ENCODE measurements around the gene LNP1.

The LNP1 gene

GRCh38 chr3:100423611-100424010 is 22.3 kb downstream of the LNP1 start:
- CTCF ChIA-PET = interaction anchor here (0.7 to 1.4 kb wide), 3 partner anchors 15 to 168 kb away, joined by 3 to 5 read pairs (median 3); no protein-coding TSS in a partner anchor
- no peak for DNase-seq (ENCODE audit: low read depth, low spot score)
- no peak overlapping the region for H3K4me3 ChIP-seq (ENCODE audit: low read depth, low read length)
- TF ChIP-seq, protein P1, sequence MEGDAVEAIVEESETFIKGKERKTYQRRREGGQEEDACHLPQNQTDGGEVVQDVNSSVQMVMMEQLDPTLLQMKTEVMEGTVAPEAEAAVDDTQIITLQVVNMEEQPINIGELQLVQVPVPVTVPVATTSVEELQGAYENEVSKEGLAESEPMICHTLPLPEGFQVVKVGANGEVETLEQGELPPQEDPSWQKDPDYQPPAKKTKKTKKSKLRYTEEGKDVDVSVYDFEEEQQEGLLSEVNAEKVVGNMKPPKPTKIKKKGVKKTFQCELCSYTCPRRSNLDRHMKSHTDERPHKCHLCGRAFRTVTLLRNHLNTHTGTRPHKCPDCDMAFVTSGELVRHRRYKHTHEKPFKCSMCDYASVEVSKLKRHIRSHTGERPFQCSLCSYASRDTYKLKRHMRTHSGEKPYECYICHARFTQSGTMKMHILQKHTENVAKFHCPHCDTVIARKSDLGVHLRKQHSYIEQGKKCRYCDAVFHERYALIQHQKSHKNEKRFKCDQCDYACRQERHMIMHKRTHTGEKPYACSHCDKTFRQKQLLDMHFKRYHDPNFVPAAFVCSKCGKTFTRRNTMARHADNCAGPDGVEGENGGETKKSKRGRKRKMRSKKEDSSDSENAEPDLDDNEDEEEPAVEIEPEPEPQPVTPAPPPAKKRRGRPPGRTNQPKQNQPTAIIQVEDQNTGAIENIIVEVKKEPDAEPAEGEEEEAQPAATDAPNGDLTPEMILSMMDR (IDR thresholded peaks at IDR 0.05; ENCODE audit: insufficient read depth, low read length, missing control alignments) = no peak
- POLR2A ChIA-PET = no interaction called here

DNA sequence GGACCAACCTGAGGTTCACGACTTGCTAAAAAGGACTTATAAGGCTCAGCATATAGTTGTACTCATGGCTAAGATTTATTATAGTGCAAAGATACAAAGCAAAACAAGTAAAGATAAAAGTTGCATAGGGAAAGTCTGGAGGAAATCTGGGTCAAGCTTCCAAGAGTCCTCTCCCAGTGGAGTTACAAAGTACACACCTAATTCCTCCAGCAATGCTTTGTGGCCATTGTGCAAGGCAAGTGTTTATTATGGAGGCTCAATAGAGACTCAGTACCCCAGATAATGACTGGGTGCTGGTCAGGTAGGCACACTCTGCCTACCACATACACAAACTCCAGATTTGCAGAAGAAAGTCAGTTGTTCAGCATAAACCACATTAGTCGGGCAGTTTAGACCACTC is 22.9 kb downstream of the LNP1 start:
- CTCF ChIA-PET = interaction anchor here (1.4 kb wide), 1 partner anchor 39 kb away, joined by 5 read pairs; no protein-coding TSS in a partner anchor
- POLR2A ChIA-PET = no interaction called here
- TF ChIP-seq, protein P1 (IDR thresholded peaks at IDR 0.05; ENCODE audit: insufficient read depth, low read length, missing control alignments) = no peak
- no peak for DNase-seq (ENCODE audit: low read depth, low spot score)
- H3K4me3 ChIP-seq (ENCODE audit: low read depth, low read length) = no peak overlapping the region

DNA sequence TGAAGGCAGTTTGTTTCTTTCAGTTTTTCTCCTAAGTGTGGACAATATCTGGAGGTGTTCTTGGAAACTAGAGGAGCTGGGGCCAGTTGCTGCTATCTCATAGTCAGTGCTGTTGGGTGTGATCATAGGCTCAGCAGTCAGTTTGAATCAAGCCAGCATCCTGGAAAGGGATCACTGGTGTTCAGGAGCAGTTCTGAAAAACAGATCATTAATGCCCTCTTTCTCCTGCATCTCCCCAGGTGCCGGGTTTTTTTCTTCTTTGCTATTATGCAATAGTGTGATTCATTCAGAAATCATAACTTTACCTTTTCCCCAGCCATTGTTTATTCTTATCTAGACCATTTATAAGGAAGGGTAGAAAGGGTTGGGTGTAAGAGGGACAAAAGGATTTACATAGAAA is 24.0 kb downstream of the LNP1 start:
- POLR2A ChIA-PET = no interaction called here
- CTCF ChIA-PET = interaction anchor here (1.4 kb wide), 1 partner anchor 38 kb away, joined by 5 read pairs; no protein-coding TSS in a partner anchor
- no peak overlapping the region for H3K4me3 ChIP-seq (ENCODE audit: low read depth, low read length)
- no peak for DNase-seq (ENCODE audit: low read depth, low spot score)
- TF ChIP-seq, protein P1 (IDR thresholded peaks at IDR 0.05; ENCODE audit: insufficient read depth, low read length, missing control alignments) = no peak

DNA sequence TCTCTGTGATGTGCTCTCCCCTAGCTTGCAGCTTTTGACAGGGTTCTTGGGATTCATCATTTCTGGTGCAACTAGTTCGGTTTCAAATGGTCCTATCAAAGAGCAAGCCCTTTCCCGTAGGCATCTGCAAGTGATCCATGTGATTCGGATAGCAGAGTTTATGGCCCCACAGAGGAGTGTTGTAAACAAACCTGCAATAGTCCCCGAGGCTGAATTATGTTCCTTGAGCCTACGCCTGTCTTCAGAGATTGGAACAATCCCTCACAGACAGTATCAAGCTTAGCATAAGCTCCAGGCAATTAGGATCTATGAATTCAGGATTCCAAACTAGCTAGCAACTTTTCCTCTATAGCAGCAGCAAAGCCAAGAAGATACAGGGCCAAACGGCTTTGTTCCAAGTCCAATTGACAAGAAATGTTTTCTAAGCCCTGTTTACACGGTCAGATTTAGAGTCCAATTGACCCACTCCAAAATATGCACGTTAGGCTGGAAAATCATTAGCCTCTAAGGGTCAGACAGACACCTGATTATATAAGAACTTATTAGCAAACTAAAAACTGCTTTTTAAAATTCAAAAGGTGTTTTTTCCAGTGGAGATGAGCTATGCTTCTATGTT is 24.8 kb downstream of the LNP1 start:
- ChIA-PET CTCF (interaction anchor here (0.7 kb wide), 2 partner anchors 14 to 24 kb away, joined by 3 to 4 read pairs; no protein-coding TSS in a partner anchor), POLR2A (no interaction called here)
- TF ChIP-seq, protein P1 (IDR thresholded peaks at IDR 0.05; ENCODE audit: insufficient read depth, low read length, missing control alignments) = no peak
- DNase-seq (ENCODE audit: low read depth, low spot score) = no peak
- H3K4me3 ChIP-seq (ENCODE audit: low read depth, low read length) = no peak overlapping the region

- TF ChIP-seq, protein P1 (IDR thresholded peaks at IDR 0.05; ENCODE audit: insufficient read depth, low read length, missing control alignments) = no peak
- CTCF ChIA-PET = no interaction called here
- POLR2A ChIA-PET = interaction anchor here (1.1 kb wide), 1 partner anchor 27 kb away, joined by 5 read pairs; the partner anchor contains the start of genes LNP1 and TOMM70
- H3K4me3 ChIP-seq (ENCODE audit: low read depth, low read length) = no peak overlapping the region
- no peak for DNase-seq (ENCODE audit: low read depth, low spot score)
These were observed 26.4 kb downstream of the LNP1 start for GRCh38 chr3:100427699-100428098.

DNA sequence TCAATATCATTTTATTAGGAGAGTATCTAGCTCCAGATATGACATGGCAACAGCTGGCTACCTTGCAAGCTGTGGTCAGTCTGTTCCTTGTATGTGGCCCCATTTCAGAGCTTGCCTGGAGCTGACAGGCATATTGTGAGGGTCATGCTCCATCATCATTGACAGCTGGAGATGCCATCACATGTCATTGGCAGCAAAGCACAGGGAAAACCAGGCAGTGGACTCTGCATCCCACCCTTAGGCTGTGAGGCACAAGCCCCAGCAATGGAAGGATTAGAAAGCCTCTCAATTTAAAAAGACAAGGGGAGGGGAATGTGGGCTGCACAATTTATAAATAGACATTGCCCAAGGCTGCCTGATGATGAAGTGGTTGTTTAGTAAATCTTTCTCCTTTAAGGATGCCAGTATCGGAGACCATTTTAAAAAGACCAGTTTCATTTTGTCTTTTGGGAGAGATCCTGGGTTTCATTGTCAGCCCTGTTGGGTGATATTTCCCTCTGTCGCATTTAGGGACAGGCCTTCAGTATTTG is 27.9 kb downstream of the LNP1 start:
- no peak for DNase-seq (ENCODE audit: low read depth, low spot score)
- ChIA-PET CTCF (interaction anchor here (1.1 kb wide), 1 partner anchor 33 kb away, joined by 4 read pairs; no protein-coding TSS in a partner anchor), POLR2A (no interaction called here)
- TF ChIP-seq, protein P1 (IDR thresholded peaks at IDR 0.05; ENCODE audit: insufficient read depth, low read length, missing control alignments) = no peak
- H3K4me3 ChIP-seq (ENCODE audit: low read depth, low read length) = no peak overlapping the region

All from AG04449 (cell line).